Measurements from ENCODE around the gene GLIS1.

GRCh38 chr1:53542551-53542950 is 196.4 kb downstream of the GLIS1 start:
- TF ChIP-seq CTCF (IDR thresholded peaks at IDR 0.05): no peak
- no peak for TF ChIP-seq POLR2A (IDR thresholded peaks at IDR 0.05)
